ENCODE data around the gene DCTN5.
"Not testable (repeated sequence)": the region's sequence is repeated elsewhere in the genome, so short reads cannot be mapped to it uniquely, and the experiment has no call there.

The DCTN5 gene

GRCh38 chr16:23640931-23641765 is at the start of gene DCTN5, which contains the start of gene PALB2:
Gene DCTN5 (plus strand): TSS chr16:23641466. CDS start chr16:23641543, 77 bp downstream.
Gene PALB2 (minus strand): TSS chr16:23641310. CDS start chr16:23641157, 153 bp downstream.
- DNase-seq, result peak; percentile 96

- no peak for DNase-seq
Observed at GRCh38 chr16:23594186-23594585, 47.1 kb upstream of the DCTN5 start.

GRCh38 chr16:23595246-23595950 is 45.9 kb upstream of the DCTN5 start:
- no peak for DNase-seq

- peak; percentile 92 for DNase-seq
Observed at GRCh38 chr16:23595951-23596720, 45.1 kb upstream of the DCTN5 start, which contains the start of gene NDUFAB1. Gene NDUFAB1 (minus strand): TSS chr16:23596316. CDS start chr16:23596290, 26 bp downstream.

- DNase-seq, result no peak
Observed at GRCh38 chr16:23597003-23597756, 44.1 kb upstream of the DCTN5 start.

GRCh38 chr16:23607726-23608125 is 33.5 kb upstream of the DCTN5 start:
- DNase-seq, result no peak

DNA sequence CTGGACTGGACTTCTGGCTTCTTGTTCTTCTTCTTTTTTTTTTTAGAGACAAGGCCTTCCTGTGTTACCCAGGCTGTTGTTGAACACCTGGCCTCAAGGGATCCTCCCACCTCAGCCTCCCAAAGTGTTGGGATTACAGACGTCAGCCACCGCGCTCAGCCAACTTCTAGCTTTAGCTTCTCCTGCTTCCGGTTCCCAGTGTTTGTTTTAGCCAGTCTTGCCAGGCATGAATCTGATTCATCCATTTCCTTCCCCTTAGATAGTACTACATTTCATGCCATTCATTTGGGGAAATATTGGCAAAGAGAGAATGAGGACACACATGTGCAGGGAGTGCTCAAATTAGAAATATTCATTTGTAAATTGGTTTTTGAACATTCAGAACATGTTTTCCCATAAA is 33.1 kb upstream of the DCTN5 start:
- no peak for DNase-seq

DNA sequence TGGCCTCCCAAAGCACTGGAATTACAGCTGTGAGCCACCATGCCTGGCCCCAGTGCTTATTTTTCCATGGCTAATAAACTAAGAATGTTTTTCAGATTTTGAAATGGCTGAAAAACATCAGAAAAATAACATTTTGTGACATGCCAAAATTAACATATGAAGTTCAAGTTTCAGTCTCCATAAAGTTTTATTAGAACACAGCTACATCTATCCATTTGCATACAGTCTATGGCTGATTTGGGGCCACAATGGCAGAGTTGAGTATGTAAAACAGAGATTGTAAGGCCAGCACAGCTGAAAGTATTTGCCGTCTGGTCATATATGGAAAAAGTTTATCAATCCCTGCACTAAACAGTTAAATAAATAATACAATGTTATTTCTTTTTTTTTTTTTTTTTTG is 31.3 kb upstream of the DCTN5 start:
- no peak for DNase-seq

GRCh38 chr16:23610905-23611304 is 30.4 kb upstream of the DCTN5 start:
- DNase-seq, result not testable (repeated sequence)

- no peak for DNase-seq
Observed at GRCh38 chr16:23611936-23612335, 29.3 kb upstream of the DCTN5 start.

GRCh38 chr16:23615805-23616204 is 25.5 kb upstream of the DCTN5 start:
- no peak for DNase-seq

GRCh38 chr16:23624092-23624491 is 17.2 kb upstream of the DCTN5 start:
- DNase-seq, result no peak

DNA sequence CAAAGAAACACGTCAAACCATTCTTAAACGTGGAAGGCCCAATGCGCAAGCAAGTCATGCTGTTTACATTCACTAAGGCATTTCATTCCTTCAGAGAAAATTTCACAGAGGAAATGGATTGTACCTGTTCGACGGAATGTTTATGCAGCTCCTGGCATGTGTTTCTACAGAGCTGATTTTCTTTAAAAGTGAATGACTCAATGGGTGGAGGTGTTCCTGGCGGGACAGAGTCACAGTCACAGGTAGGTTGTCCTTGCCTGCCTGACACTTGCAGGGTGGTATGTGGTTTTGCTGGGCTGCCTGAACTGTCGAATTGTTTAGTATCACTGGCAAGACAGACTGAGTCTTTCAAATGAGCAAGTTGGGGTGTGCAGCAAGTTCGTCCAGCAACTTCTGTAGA is 11.8 kb upstream of the DCTN5 start:
- no peak for DNase-seq

GRCh38 chr16:23631874-23632273 is 9.4 kb upstream of the DCTN5 start:
- not testable (repeated sequence) for DNase-seq

DNA sequence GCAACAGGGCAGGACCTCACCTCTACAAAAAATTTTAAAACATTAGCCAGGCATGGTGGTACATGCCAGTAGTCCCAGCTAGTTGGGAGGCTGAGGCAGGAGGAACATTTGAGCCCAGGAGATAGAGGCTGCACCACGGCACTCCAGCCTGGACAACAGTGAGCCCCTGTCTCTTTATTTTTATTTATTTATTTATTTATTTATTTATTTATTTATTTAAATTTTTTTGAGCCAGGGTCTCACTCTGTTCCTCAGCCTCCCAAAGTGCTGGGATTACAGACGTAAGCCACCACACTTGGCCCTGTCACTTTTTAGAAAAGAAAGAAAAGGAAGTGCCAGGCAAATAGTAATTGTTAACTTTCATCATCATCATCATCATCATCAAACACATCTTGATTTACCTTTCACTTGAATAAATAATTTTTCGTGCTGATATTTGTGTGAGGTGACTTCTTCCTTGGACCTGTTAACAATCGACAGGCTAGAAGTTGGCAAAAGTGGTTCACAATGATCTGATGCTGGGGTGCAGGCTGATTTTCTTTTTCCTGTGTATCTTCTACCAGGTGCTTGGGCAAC is 6.7 kb upstream of the DCTN5 start:
- DNase-seq, result no peak

- no peak for DNase-seq
Observed at GRCh38 chr16:23635958-23636357, 5.3 kb upstream of the DCTN5 start.

GRCh38 chr16:23640615-23640930 is 693 bp upstream of the DCTN5 start:
- DNase-seq, result no peak

GRCh38 chr16:23642246-23642774 is 1.0 kb downstream of the DCTN5 start:
- no peak for DNase-seq

DNA sequence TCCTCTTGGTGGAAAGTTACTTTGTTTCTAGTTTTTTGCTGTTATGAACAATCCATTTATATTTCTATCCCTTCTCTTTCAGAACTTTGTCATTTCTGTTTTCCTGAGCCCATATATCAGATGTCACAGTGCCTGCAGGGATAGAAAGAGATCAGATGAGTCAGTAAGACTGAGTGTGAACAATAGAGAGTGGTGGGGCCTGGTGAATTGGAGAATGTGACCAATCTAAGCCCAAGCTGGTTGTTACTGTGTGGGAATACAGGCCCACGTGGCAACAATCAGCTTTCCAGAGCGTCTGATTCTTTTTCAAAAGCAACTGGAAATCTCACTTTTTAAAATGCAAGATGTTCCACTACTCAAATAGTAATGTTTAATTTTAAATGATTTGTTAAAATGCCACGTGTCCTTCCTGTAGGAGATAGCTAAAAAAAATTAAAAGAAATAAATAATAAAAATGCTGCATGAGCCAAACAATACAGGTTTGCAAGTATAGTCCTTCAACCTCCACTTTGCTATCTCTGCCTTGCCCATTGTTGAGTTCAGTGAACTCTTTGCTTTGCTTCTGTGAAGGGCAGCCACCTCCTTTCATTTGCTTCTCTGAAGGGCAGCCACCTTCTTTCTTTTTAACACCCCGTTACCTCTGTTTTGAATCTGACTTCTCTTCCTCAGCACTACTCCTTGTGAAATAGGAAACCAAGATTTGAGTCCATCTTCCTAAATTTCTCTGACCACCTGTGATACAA is 9.6 kb downstream of the DCTN5 start:
- no peak for DNase-seq

- no peak for DNase-seq
Observed at GRCh38 chr16:23651943-23652468, 10.7 kb downstream of the DCTN5 start.

DNA sequence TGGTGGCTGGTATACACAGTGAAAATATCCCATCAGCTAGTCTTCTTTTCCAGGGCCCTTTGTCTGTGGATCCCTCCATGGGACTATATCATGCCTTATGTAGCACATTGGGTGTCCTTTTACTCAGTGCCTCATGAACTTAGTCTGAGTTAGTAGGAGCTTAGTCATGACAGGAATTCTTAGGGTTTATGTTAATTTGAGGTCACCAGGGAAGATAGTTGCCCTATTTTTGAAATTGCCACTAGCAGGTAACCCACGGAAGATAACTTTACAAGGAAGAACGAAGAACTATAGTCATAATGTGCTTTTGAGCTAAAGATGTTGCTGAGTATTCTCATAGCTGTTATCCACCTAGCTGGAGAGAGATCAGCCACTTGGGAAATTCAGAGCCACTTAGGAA is 22.7 kb downstream of the DCTN5 start:
- DNase-seq, result no peak

All from right hindlimb (tissue), 1 donor.